Muscle of leg (tissue), 11 donors: ENCODE measurements around the gene API5. TPM values are rescaled to one million over a fixed set of nuclear protein-coding genes. Genes with fewer than 3 reads are reported as not detected.
"Not testable (repeated sequence)": the region's sequence is repeated elsewhere in the genome, so short reads cannot be mapped to it uniquely, and the experiment has no call there.

Experiments
- DNase-seq: peaks from one replicate; pipeline ENCODE4 v3.0.0; 2013
- H3K27ac ChIP-seq: one replicate; pipeline ENCODE4 v1.5.1; 2013; ENCODE audit warnings: mild to moderate bottlenecking, low read length, control low read depth
- H3K27me3 ChIP-seq: one replicate; pipeline ENCODE4 v1.6.1; 2013; ENCODE audit warnings: low read length; ENCODE audit not compliant: control insufficient read depth, insufficient read depth
- H3K36me3 ChIP-seq: one replicate; pipeline ENCODE4 v1.6.1; 2013; ENCODE audit warnings: low read length; ENCODE audit not compliant: control insufficient read depth, insufficient read depth
- H3K4me1 ChIP-seq: one replicate; pipeline ENCODE4 v1.6.1; 2013; ENCODE audit warnings: low read length; ENCODE audit not compliant: control insufficient read depth, insufficient read depth
- H3K4me3 ChIP-seq: one replicate; pipeline ENCODE4 v1.5.1; 2013; ENCODE audit warnings: low read length, control low read depth
- H3K9me3 ChIP-seq: replicated peaks from 2 replicates; pipeline ENCODE4 v1.6.1; 2013; ENCODE audit warnings: low read depth, low read length; ENCODE audit not compliant: control insufficient read depth
- WGBS: methylation state at CpG from one replicate; pipeline ENCODE4 v1.1.5; 2013; ENCODE audit warnings: missing lambda C conversion rate; ENCODE audit not compliant: insufficient coverage; 5-methylcytosine and 5-hydroxymethylcytosine counted together
- polyA plus RNA-seq, 8 donors: library from polyadenylated mRNA; unstranded; fragments of 120-200 nt; gene quantifications; one replicate each; pipeline versions ENCODE4 v1.2.1 to v1.2.3, GENCODE V29; 2013; ENCODE audit warnings: inconsistent platforms in 1 of 8, low replicate concordance in 1 of 8; ENCODE audit not compliant: insufficient read length in 8 of 8, insufficient read depth in 1 of 8
- total RNA-seq: library from RNA; stranded (reverse); fragments of 120-200 nt; gene quantifications from one replicate; pipeline ENCODE4 v1.2.4, GENCODE V29; 2013

API5 gene
- total and polyA plus RNA-seq, 9 donors: 32.7 to 55.3 (median 41.7) TPM

DNA sequence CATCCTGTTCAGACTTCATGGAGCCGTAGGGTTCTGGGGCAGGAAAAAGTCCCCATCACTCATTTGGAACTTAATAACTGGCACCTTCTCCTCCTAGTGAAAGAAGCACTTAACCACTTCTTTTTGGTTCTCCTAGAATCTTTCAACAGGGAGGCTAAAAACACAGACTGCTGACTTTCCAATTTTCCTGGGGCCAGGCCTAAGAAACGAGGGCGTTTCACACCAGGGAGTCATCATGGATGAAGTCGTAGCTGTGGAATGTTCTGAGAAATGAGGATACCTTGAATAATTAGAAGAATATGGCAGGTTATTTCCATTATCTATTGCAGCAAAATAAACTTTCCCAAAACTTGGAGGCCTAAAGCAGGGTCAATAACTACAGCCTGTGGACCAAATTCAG lies 26.0 kb upstream of the API5 start:
- Histone ChIP-seq H3K4me3 (no peak overlapping the region), H3K27me3 (peaks cover 5% of the 10 kb centered on the region), H3K36me3 (no peaks in the 10 kb centered on the region), H3K9me3 (no peaks in the 10 kb centered on the region), H3K27ac (no peak overlapping the region), H3K4me1 (no peaks in the 10 kb centered on the region)
- no peak for DNase-seq
- 71% methylated on average over 1 of the region's 4 CpGs for WGBS

DNA sequence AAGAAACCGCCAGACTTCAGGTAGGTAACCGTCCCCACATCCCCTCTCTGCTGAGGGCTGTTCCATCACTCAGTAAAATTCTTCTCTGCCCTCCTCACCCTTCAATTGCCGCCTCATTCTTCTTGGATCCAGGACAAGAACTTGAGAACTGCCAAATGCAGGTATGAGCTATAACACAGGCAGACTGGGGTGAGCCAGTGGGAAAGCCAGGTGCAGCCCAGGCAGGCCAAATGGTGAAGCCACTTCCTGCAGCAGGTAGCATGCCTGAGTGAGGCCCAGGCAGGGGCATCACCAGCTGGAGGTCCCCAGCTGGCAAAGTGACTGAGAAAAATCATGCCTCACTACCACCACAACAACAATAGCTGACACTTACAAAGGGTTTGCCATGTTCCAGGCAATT lies 22.4 kb upstream of the API5 start:
- Histone ChIP-seq H3K36me3 (no peaks in the 10 kb centered on the region), H3K4me1 (no peaks in the 10 kb centered on the region), H3K27me3 (no peaks in the 10 kb centered on the region), H3K27ac (no peak overlapping the region), H3K9me3 (no peaks in the 10 kb centered on the region), H3K4me3 (no peak overlapping the region)
- no peak for DNase-seq
- 94% methylated on average over 2 of the region's 3 CpGs for WGBS

GRCh38 chr11:43298397-43298796 lies 13.4 kb upstream of the API5 start:
- Histone ChIP-seq H3K9me3 (no peaks in the 10 kb centered on the region), H3K27me3 (no peaks in the 10 kb centered on the region), H3K36me3 (no peaks in the 10 kb centered on the region), H3K27ac (no peak overlapping the region), H3K4me1 (no peaks in the 10 kb centered on the region), H3K4me3 (no peak overlapping the region)
- WGBS: no CpG with 5 or more reads among the region's 7 CpGs
- no peak for DNase-seq

- WGBS: no CpG with 5 or more reads among the region's 2 CpGs
- H3K9me3 ChIP-seq: no peaks in the 10 kb centered on the region
- no peak overlapping the region for H3K27ac ChIP-seq
- peaks cover 8% of the 10 kb centered on the region for H3K4me1 ChIP-seq
- DNase-seq: no peak
- no peaks in the 10 kb centered on the region for H3K27me3 ChIP-seq
- H3K36me3 ChIP-seq: peaks cover 10% of the 10 kb centered on the region
- H3K4me3 ChIP-seq: no peak overlapping the region
Observed at GRCh38 chr11:43315966-43316365, 4.2 kb downstream of the API5 start.

- Histone ChIP-seq H3K27ac (no peak overlapping the region), H3K27me3 (no peaks in the 10 kb centered on the region), H3K4me1 (peaks cover 6% of the 10 kb centered on the region), H3K9me3 (no peaks in the 10 kb centered on the region), H3K4me3 (no peak overlapping the region), H3K36me3 (peaks cover 10% of the 10 kb centered on the region)
- WGBS: 91% methylated on average over 4 of the region's 6 CpGs
- DNase-seq: no peak
Observed at GRCh38 chr11:43316451-43316850, 4.7 kb downstream of the API5 start.

DNA sequence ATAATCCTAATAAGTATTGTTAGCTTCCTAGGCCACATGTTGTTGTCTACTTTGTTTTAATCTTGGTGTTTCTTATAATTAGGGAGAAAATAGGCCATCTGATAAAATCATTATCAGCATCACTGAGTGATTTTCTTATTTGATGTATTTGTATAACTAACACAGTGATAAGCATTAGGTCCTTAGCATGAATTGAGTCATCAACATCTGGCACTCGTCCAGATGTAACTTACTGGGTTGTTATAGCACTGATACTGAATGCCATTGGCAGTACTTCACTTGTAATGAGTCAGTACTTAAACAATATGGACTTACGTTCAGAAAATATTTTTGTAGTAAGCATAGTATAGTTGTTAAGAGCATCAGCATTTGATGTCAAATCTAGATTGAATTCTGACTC lies 16.2 kb downstream of the API5 start:
- H3K4me3 ChIP-seq: no peak overlapping the region
- H3K27ac ChIP-seq: no peak overlapping the region
- no CpG with 5 or more reads among the region's 2 CpGs for WGBS
- no peaks in the 10 kb centered on the region for H3K9me3 ChIP-seq
- H3K36me3 ChIP-seq: peaks cover 56% of the 10 kb centered on the region
- H3K27me3 ChIP-seq: no peaks in the 10 kb centered on the region
- DNase-seq: no peak
- H3K4me1 ChIP-seq: no peaks in the 10 kb centered on the region

DNA sequence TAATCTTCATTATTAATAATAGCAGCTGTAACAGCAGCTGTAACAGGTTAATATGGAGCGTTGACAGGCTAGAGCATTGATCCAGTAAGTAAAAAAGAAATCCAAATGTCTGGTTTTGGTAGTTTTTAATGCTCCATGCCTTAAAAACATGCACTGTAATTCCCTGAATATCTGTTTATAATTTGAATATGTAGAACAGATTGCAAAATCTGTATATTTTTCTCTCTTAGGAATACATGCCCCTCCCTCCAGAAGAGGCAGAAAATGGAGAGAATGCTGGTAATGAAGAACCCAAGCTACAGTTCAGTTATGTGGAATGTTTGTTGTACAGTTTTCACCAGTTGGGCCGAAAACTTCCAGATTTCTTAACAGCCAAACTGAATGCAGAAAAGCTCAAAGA lies 16.7 kb downstream of the API5 start:
- WGBS: no CpG with 5 or more reads among the region's 2 CpGs
- Histone ChIP-seq H3K27me3 (no peaks in the 10 kb centered on the region), H3K9me3 (no peaks in the 10 kb centered on the region), H3K4me3 (no peak overlapping the region), H3K4me1 (no peaks in the 10 kb centered on the region), H3K27ac (no peak overlapping the region), H3K36me3 (peaks cover 54% of the 10 kb centered on the region)
- DNase-seq: no peak

DNA sequence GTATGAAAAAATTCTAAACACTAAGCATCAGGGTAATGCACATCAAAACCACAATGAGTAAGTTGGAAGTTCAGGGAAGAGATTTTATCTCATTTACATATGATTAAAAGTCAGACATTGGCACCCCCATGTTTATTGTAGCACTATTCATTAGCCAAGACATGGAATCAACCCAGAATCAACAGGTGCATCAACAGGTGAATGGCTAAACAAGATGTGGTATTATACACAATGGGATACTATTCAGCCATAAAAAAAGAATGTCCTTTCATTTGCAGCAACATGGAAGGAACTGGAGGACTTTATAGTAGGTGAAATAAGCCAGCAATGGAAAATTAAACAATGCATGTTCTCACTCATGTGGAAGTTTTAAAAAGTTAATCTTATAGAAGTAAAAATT lies 29.4 kb downstream of the API5 start:
- no peaks in the 10 kb centered on the region for H3K4me1 ChIP-seq
- H3K9me3 ChIP-seq: no peaks in the 10 kb centered on the region
- H3K27ac ChIP-seq: no peak overlapping the region
- peaks cover 23% of the 10 kb centered on the region for H3K36me3 ChIP-seq
- no peaks in the 10 kb centered on the region for H3K27me3 ChIP-seq
- no peak for DNase-seq
- no peak overlapping the region for H3K4me3 ChIP-seq

GRCh38 chr11:43351426-43351825 lies 39.6 kb downstream of the API5 start:
- not testable (repeated sequence) for H3K4me1 ChIP-seq, DNase-seq, H3K36me3 ChIP-seq, H3K27me3 ChIP-seq, H3K27ac ChIP-seq, H3K4me3 ChIP-seq, H3K9me3 ChIP-seq
- WGBS: no CpG with 5 or more reads among the region's 17 CpGs

GRCh38 chr11:43354311-43354710 lies 42.5 kb downstream of the API5 start:
- Histone ChIP-seq H3K4me3 (no peak overlapping the region), H3K27ac (no peak overlapping the region), H3K36me3 (no peaks in the 10 kb centered on the region), H3K4me1 (peaks cover 4% of the 10 kb centered on the region), H3K27me3 (no peaks in the 10 kb centered on the region), H3K9me3 (no peaks in the 10 kb centered on the region)
- DNase-seq: no peak
- WGBS: no CpG with 5 or more reads among the region's 4 CpGs

DNA sequence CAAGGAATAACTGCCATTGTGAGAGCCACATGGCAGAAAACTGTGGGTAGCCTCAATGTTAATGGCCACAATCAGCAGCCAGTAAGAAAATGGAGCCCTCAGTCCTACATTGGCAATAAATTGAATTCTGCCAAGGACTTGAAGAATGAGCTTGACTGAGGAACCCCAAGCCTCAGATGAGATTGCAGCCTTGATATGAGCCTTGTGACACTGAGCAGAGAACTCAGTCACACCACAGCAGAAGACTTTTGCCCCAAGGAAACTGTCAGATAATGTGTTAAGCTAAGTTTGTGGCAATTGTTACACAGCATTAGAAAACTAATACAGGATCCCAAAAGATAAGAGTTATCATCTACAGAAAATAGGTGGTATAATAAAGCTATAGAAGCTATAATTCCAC lies 44.5 kb downstream of the API5 start:
- Histone ChIP-seq H3K4me3 (no peak overlapping the region), H3K36me3 (no peaks in the 10 kb centered on the region), H3K27me3 (no peaks in the 10 kb centered on the region), H3K27ac (no peak overlapping the region), H3K9me3 (no peaks in the 10 kb centered on the region), H3K4me1 (peaks cover 13% of the 10 kb centered on the region)
- DNase-seq: no peak
